Stomach (tissue), 4 donors: Measurements from ENCODE around the gene TLE2.

Source experiments
- EP300 ChIP-seq: sonication (generic); formaldehyde crosslinking; IDR thresholded peaks from one replicate; pipeline ENCODE4 v1.6.1; 2017; ENCODE audit warnings: antibody characterized with exemption
- POLR2A ChIP-seq, 4 donors: fragments of 450-650 bp; IDR thresholded peaks; one replicate each; pipeline ENCODE4 v1.6.1; 2016; ENCODE audit warnings: antibody characterized with exemption in 4 of 4, control low read depth in 2 of 4, mild to moderate bottlenecking in 1 of 4, moderate library complexity in 1 of 4
- POLR2AphosphoS5 ChIP-seq, 3 donors: sonication (generic); formaldehyde crosslinking; IDR thresholded peaks; one replicate each; pipeline ENCODE4 v1.6.1; 2016; ENCODE audit warnings: antibody characterized with exemption in 3 of 3
- TF ChIP-seq, protein P1 (sequence below), 7 experiments: fragments of 450-650 bp in 4 of 7; fragments of 200-600 bp in 3 of 7; sonication (generic) in 3 of 7; IDR thresholded peaks; one replicate each; pipeline ENCODE4 v1.5.1; 2016 to 2019; ENCODE audit warnings: antibody characterized with exemption in 7 of 7, control low read depth in 2 of 7, mild to moderate bottlenecking in 1 of 7

- TF ChIP-seq, protein P1, sequence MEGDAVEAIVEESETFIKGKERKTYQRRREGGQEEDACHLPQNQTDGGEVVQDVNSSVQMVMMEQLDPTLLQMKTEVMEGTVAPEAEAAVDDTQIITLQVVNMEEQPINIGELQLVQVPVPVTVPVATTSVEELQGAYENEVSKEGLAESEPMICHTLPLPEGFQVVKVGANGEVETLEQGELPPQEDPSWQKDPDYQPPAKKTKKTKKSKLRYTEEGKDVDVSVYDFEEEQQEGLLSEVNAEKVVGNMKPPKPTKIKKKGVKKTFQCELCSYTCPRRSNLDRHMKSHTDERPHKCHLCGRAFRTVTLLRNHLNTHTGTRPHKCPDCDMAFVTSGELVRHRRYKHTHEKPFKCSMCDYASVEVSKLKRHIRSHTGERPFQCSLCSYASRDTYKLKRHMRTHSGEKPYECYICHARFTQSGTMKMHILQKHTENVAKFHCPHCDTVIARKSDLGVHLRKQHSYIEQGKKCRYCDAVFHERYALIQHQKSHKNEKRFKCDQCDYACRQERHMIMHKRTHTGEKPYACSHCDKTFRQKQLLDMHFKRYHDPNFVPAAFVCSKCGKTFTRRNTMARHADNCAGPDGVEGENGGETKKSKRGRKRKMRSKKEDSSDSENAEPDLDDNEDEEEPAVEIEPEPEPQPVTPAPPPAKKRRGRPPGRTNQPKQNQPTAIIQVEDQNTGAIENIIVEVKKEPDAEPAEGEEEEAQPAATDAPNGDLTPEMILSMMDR (IDR thresholded peaks at IDR 0.05): no peak
- no peak for TF ChIP-seq POLR2A (IDR thresholded peaks at IDR 0.05)
- TF ChIP-seq POLR2AphosphoS5 (IDR thresholded peaks at IDR 0.05): no peak
- no peak for TF ChIP-seq EP300
Measured at GRCh38 chr19:3015126-3016057, 13.7 kb downstream of the TLE2 start.
